ENCODE results near the gene THAP8. TPM values are rescaled to one million over a fixed set of nuclear protein-coding genes. Genes with fewer than 3 reads are reported as not detected.
A peak's percentile ranks its signal among the peaks of the same experiment; 100 is the strongest.
"Not testable (repeated sequence)": the region's sequence is repeated elsewhere in the genome, so short reads cannot be mapped to it uniquely, and the experiment has no call there.

THAP8 gene
- polyA plus RNA-seq, 3 donors = 9.0 to 14.8 (median 13.9) TPM

- no peak for DNase-seq (ENCODE audit: extremely low read depth in 1 of 11, low read depth in 9 of 11, low spot score in 4 of 11)
Observed at GRCh38 chr19:36081894-36082293, 27.8 kb upstream of the THAP8 start.

- DNase-seq (ENCODE audit: extremely low read depth in 1 of 11, low read depth in 9 of 11, low spot score in 4 of 11) = no peak
Observed at GRCh38 chr19:36081385-36081784, 27.3 kb upstream of the THAP8 start.

GRCh38 chr19:36079389-36079945 lies 25.4 kb upstream of the THAP8 start:
- no peak for DNase-seq (ENCODE audit: extremely low read depth in 1 of 11, low read depth in 9 of 11, low spot score in 4 of 11)

GRCh38 chr19:36073121-36073876 lies 19.2 kb upstream of the THAP8 start:
- no peak for DNase-seq (ENCODE audit: extremely low read depth in 1 of 11, low read depth in 9 of 11, low spot score in 4 of 11)

- DNase-seq (ENCODE audit: extremely low read depth in 1 of 11, low read depth in 9 of 11, low spot score in 4 of 11) = no peak
Observed at GRCh38 chr19:36072081-36072480, 18.0 kb upstream of the THAP8 start.

- not testable (repeated sequence) for DNase-seq (ENCODE audit: extremely low read depth in 1 of 11, low read depth in 9 of 11, low spot score in 4 of 11)
Observed at GRCh38 chr19:36068810-36069499, 14.9 kb upstream of the THAP8 start.

GRCh38 chr19:36067681-36068080 lies 13.6 kb upstream of the THAP8 start:
- no peak for DNase-seq (ENCODE audit: extremely low read depth in 1 of 11, low read depth in 9 of 11, low spot score in 4 of 11)

GRCh38 chr19:36064826-36065225 lies 10.7 kb upstream of the THAP8 start:
- no peak for DNase-seq (ENCODE audit: extremely low read depth in 1 of 11, low read depth in 9 of 11, low spot score in 4 of 11)

- DNase-seq (ENCODE audit: extremely low read depth in 1 of 11, low read depth in 9 of 11, low spot score in 4 of 11) = no peak
Observed at GRCh38 chr19:36061367-36061766, 7.3 kb upstream of the THAP8 start.

GRCh38 chr19:36060430-36060829 lies 6.3 kb upstream of the THAP8 start:
- DNase-seq (ENCODE audit: extremely low read depth in 1 of 11, low read depth in 9 of 11, low spot score in 4 of 11) = no peak

GRCh38 chr19:36059180-36059910 lies 5.3 kb upstream of the THAP8 start:
- no peak for DNase-seq (ENCODE audit: extremely low read depth in 1 of 11, low read depth in 9 of 11, low spot score in 4 of 11)

GRCh38 chr19:36058481-36059179 lies 4.5 kb upstream of the THAP8 start:
- DNase-seq (ENCODE audit: extremely low read depth in 1 of 11, low read depth in 9 of 11, low spot score in 4 of 11) = no peak

GRCh38 chr19:36054733-36055686 lies 925 bp upstream of the THAP8 start, which contains the start of gene WDR62:
Gene WDR62 (plus strand): TSS chr19:36054897. CDS start chr19:36054972, 75 bp downstream.
- DNase-seq (ENCODE audit: extremely low read depth in 1 of 11, low read depth in 9 of 11, low spot score in 4 of 11) = peak in 6 of 11 donors; percentile 85 to 91 (median 88)

GRCh38 chr19:36051637-36052036 lies 2.4 kb downstream of the THAP8 start:
- DNase-seq (ENCODE audit: extremely low read depth in 1 of 11, low read depth in 9 of 11, low spot score in 4 of 11) = no peak

GRCh38 chr19:36051236-36051635 lies 2.8 kb downstream of the THAP8 start:
- no peak for DNase-seq (ENCODE audit: extremely low read depth in 1 of 11, low read depth in 9 of 11, low spot score in 4 of 11)

- DNase-seq (ENCODE audit: extremely low read depth in 1 of 11, low read depth in 9 of 11, low spot score in 4 of 11) = no peak
Observed at GRCh38 chr19:36049080-36049698, 4.9 kb downstream of the THAP8 start.

- DNase-seq (ENCODE audit: extremely low read depth in 1 of 11, low read depth in 9 of 11, low spot score in 4 of 11) = no peak
Observed at GRCh38 chr19:36047835-36048234, 6.2 kb downstream of the THAP8 start.

Measured in renal cortex interstitium (tissue), 11 donors.